HEK293 (cell line): ENCODE results near the gene SPRED3.

Source experiments
- GLI2 ChIP-seq: fragments of 450-650 bp; formaldehyde crosslinking; IDR thresholded peaks from 2 replicates; pipeline ENCODE4; 2017; ENCODE audit warnings: missing biosample characterization, missing genetic modification characterization, low read depth, borderline replicate concordance
- HOXC10 ChIP-seq: sonication (generic); formaldehyde crosslinking; IDR thresholded peaks from 2 replicates; pipeline ENCODE4 v1.8.1; 2023; ENCODE audit warnings: mild to moderate bottlenecking, missing genetic modification reagents
- KLF16 ChIP-seq: fragments of 450-650 bp; formaldehyde crosslinking; IDR thresholded peaks from 2 replicates; pipeline ENCODE4 v1.5.1; 2017; ENCODE audit warnings: missing biosample characterization, missing genetic modification characterization
- KLF8 ChIP-seq: fragments of 450-650 bp; formaldehyde crosslinking; IDR thresholded peaks from 2 replicates; pipeline ENCODE4 v1.5.1; 2016; ENCODE audit warnings: missing biosample characterization, missing genetic modification characterization
- REST ChIP-seq: fragments of 450-650 bp; formaldehyde crosslinking; IDR thresholded peaks from 2 replicates; pipeline ENCODE4 v1.5.1; 2016; ENCODE audit warnings: missing biosample characterization, missing genetic modification characterization
- ZBTB17 ChIP-seq: fragments of 450-650 bp; formaldehyde crosslinking; IDR thresholded peaks from 2 replicates; pipeline ENCODE4 v1.5.1; 2016; ENCODE audit warnings: missing biosample characterization, missing genetic modification characterization
- ZNF16 ChIP-seq: fragments of 450-650 bp; formaldehyde crosslinking; IDR thresholded peaks from 2 replicates; pipeline ENCODE4 v1.5.1; 2016; ENCODE audit warnings: low read depth, missing biosample characterization, missing genetic modification characterization
- ZNF292 ChIP-seq: fragments of 450-650 bp; formaldehyde crosslinking; IDR thresholded peaks from 2 replicates; pipeline ENCODE4 v1.5.1; 2016; ENCODE audit warnings: low read depth, missing biosample characterization, missing genetic modification characterization, borderline replicate concordance
- ZNF302 ChIP-seq: fragments of 450-650 bp; formaldehyde crosslinking; IDR thresholded peaks from 2 replicates; pipeline ENCODE4 v1.5.1; 2016; ENCODE audit warnings: missing biosample characterization, missing genetic modification characterization, low read depth
- ZNF335 ChIP-seq: fragments of 450-650 bp; formaldehyde crosslinking; conservative IDR thresholded peaks from 2 replicates; pipeline ENCODE4 v1.5.1; 2016; ENCODE audit warnings: missing biosample characterization, missing genetic modification characterization
- ZNF394 ChIP-seq: fragments of 450-650 bp; formaldehyde crosslinking; IDR thresholded peaks from 2 replicates; pipeline ENCODE4 v1.5.1; 2016; ENCODE audit warnings: missing biosample characterization, missing genetic modification characterization, mild to moderate bottlenecking, moderate library complexity, borderline replicate concordance
- ZNF433 ChIP-seq: fragments of 450-650 bp; formaldehyde crosslinking; IDR thresholded peaks from 2 replicates; pipeline ENCODE4 v1.5.1; 2016; ENCODE audit warnings: missing biosample characterization, missing genetic modification characterization, low read depth
- ZNF473 ChIP-seq: fragments of 450-650 bp; formaldehyde crosslinking; IDR thresholded peaks from 2 replicates; pipeline ENCODE4 v1.5.1; 2017; ENCODE audit warnings: missing biosample characterization, missing genetic modification characterization
- ZNF521 ChIP-seq: fragments of 450-650 bp; formaldehyde crosslinking; IDR thresholded peaks from 2 replicates; pipeline ENCODE4 v1.5.1; 2017; ENCODE audit warnings: missing biosample characterization, mild to moderate bottlenecking, missing genetic modification characterization
- ZNF629 ChIP-seq: fragments of 450-650 bp; formaldehyde crosslinking; IDR thresholded peaks from 2 replicates; pipeline ENCODE4 v1.5.1; 2017; ENCODE audit warnings: missing biosample characterization, missing genetic modification characterization
- ZNF776 ChIP-seq: fragments of 450-650 bp; formaldehyde crosslinking; IDR thresholded peaks from 2 replicates; pipeline ENCODE4 v1.5.0; 2017; ENCODE audit warnings: missing biosample characterization, missing genetic modification characterization, borderline replicate concordance
- ZNF785 ChIP-seq: fragments of 450-650 bp; formaldehyde crosslinking; IDR thresholded peaks from 2 replicates; pipeline ENCODE4 v1.5.1; 2016; ENCODE audit warnings: missing biosample characterization, missing genetic modification characterization
- TF ChIP-seq, protein P1 (sequence below): fragments of 450-650 bp; formaldehyde crosslinking; conservative IDR thresholded peaks from 2 replicates; pipeline ENCODE4 v1.5.1; 2016; ENCODE audit warnings: low read depth, missing biosample characterization, missing genetic modification characterization
- TF ChIP-seq, protein P2 (sequence below): fragments of 450-650 bp; formaldehyde crosslinking; IDR thresholded peaks from 2 replicates; pipeline ENCODE4 v1.5.1; 2016; ENCODE audit warnings: missing biosample characterization, missing genetic modification characterization
- TF ChIP-seq, protein P3 (sequence below): fragments of 450-650 bp; IDR thresholded peaks from 2 replicates; pipeline ENCODE4 v1.5.1; 2018; ENCODE audit warnings: missing biosample characterization, missing genetic modification characterization
- TF ChIP-seq, protein P4 (sequence below): fragments of 450-650 bp; formaldehyde crosslinking; IDR thresholded peaks from 2 replicates; pipeline ENCODE4 v1.5.1; 2016; ENCODE audit warnings: missing biosample characterization, missing genetic modification characterization
- TF ChIP-seq, protein P5 (sequence below): fragments of 450-650 bp; formaldehyde crosslinking; IDR thresholded peaks from 2 replicates; pipeline ENCODE4 v1.5.1; 2016; ENCODE audit warnings: missing biosample characterization, missing genetic modification characterization

SPRED3 gene

GRCh38 chr19:38374332-38375097 is 14.0 kb upstream of the SPRED3 start, which contains the start of gene PSMD8 (continued):
- no peak for TF ChIP-seq ZNF776 (tag by site-specific recombination)
- TF ChIP-seq ZNF394 (tag by site-specific recombination): peak; percentile 84; the same call in 1 of the 2 replicates
- TF ChIP-seq, protein P1, sequence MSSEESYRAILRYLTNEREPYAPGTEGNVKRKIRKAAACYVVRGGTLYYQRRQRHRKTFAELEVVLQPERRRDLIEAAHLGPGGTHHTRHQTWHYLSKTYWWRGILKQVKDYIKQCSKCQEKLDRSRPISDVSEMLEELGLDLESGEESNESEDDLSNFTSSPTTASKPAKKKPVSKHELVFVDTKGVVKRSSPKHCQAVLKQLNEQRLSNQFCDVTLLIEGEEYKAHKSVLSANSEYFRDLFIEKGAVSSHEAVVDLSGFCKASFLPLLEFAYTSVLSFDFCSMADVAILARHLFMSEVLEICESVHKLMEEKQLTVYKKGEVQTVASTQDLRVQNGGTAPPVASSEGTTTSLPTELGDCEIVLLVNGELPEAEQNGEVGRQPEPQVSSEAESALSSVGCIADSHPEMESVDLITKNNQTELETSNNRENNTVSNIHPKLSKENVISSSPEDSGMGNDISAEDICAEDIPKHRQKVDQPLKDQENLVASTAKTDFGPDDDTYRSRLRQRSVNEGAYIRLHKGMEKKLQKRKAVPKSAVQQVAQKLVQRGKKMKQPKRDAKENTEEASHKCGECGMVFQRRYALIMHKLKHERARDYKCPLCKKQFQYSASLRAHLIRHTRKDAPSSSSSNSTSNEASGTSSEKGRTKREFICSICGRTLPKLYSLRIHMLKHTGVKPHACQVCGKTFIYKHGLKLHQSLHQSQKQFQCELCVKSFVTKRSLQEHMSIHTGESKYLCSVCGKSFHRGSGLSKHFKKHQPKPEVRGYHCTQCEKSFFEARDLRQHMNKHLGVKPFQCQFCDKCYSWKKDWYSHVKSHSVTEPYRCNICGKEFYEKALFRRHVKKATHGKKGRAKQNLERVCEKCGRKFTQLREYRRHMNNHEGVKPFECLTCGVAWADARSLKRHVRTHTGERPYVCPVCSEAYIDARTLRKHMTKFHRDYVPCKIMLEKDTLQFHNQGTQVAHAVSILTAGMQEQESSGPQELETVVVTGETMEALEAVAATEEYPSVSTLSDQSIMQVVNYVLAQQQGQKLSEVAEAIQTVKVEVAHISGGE: peak; percentile 95
- TF ChIP-seq ZNF521 (tag by site-specific recombination): no peak
- no peak for TF ChIP-seq ZNF473 (tag by site-specific recombination)
- TF ChIP-seq REST (tag by site-specific recombination): peak; percentile 74
- peak; percentile 38; the same call in 1 of the 2 replicates for TF ChIP-seq ZNF785 (tag by site-specific recombination)
- TF ChIP-seq, protein P2, sequence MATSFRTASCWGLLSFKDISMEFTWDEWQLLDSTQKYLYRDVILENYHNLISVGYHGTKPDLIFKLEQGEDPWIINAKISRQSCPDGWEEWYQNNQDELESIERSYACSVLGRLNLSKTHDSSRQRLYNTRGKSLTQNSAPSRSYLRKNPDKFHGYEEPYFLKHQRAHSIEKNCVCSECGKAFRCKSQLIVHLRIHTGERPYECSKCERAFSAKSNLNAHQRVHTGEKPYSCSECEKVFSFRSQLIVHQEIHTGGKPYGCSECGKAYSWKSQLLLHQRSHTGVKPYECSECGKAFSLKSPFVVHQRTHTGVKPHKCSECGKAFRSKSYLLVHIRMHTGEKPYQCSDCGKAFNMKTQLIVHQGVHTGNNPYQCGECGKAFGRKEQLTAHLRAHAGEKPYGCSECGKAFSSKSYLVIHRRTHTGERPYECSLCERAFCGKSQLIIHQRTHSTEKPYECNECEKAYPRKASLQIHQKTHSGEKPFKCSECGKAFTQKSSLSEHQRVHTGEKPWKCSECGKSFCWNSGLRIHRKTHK (tag by site-specific recombination): no peak
- TF ChIP-seq ZNF335: peak; percentile 99
- peak; percentile 100 for TF ChIP-seq ZNF629 (tag by site-specific recombination)
- TF ChIP-seq HOXC10 (CRISPR knock-in tag): no peak; the same call in 1 of the 2 replicates
- peak; percentile 36; the same call in 1 of the 2 replicates for TF ChIP-seq ZNF16 (tag by site-specific recombination)
- TF ChIP-seq GLI2 (tag by site-specific recombination): no peak
- TF ChIP-seq, protein P3, sequence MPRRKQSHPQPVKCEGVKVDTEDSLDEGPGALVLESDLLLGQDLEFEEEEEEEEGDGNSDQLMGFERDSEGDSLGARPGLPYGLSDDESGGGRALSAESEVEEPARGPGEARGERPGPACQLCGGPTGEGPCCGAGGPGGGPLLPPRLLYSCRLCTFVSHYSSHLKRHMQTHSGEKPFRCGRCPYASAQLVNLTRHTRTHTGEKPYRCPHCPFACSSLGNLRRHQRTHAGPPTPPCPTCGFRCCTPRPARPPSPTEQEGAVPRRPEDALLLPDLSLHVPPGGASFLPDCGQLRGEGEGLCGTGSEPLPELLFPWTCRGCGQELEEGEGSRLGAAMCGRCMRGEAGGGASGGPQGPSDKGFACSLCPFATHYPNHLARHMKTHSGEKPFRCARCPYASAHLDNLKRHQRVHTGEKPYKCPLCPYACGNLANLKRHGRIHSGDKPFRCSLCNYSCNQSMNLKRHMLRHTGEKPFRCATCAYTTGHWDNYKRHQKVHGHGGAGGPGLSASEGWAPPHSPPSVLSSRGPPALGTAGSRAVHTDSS (tag by site-specific recombination): no peak; the same call in 1 of the 2 replicates
- no peak for TF ChIP-seq ZNF292 (tag by site-specific recombination)
- no peak for TF ChIP-seq ZNF433 (tag by site-specific recombination)
- TF ChIP-seq ZBTB17 (tag by site-specific recombination): peak; percentile 99
- TF ChIP-seq KLF16: peak; percentile 96
- TF ChIP-seq, protein P4, sequence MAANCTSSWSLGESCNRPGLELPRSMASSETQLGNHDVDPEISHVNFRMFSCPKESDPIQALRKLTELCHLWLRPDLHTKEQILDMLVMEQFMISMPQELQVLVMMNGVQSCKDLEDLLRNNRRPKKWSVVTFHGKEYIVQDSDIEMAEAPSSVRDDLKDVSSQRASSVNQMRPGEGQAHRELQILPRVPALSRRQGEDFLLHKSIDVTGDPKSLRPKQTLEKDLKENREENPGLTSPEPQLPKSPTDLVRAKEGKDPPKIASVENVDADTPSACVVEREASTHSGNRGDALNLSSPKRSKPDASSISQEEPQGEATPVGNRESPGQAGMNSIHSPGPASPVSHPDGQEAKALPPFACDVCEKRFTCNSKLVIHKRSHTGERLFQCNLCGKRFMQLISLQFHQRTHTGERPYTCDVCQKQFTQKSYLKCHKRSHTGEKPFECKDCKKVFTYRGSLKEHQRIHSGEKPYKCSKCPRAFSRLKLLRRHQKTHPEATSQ (tag by site-specific recombination): peak; percentile 98
- TF ChIP-seq ZNF302: no peak
- peak; percentile 97 for TF ChIP-seq KLF8 (tag by site-specific recombination)
- TF ChIP-seq, protein P5, sequence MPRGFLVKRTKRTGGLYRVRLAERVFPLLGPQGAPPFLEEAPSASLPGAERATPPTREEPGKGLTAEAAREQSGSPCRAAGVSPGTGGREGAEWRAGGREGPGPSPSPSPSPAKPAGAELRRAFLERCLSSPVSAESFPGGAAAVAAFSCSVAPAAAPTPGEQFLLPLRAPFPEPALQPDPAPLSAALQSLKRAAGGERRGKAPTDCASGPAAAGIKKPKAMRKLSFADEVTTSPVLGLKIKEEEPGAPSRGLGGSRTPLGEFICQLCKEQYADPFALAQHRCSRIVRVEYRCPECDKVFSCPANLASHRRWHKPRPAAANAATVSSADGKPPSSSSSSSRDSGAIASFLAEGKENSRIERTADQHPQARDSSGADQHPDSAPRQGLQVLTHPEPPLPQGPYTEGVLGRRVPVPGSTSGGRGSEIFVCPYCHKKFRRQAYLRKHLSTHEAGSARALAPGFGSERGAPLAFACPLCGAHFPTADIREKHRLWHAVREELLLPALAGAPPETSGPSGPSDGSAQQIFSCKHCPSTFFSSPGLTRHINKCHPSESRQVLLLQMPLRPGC (tag by site-specific recombination): peak; percentile 72; the same call in 1 of the 2 replicates
